AML-193 (cell line): ENCODE measurements around the gene ANKS6.

Experiments used
- DNase-seq, 2 experiments: peaks; one replicate each; lab custom pipeline; 2025; lab: John Stamatoyannopoulos, UW

ANKS6 gene

DNA sequence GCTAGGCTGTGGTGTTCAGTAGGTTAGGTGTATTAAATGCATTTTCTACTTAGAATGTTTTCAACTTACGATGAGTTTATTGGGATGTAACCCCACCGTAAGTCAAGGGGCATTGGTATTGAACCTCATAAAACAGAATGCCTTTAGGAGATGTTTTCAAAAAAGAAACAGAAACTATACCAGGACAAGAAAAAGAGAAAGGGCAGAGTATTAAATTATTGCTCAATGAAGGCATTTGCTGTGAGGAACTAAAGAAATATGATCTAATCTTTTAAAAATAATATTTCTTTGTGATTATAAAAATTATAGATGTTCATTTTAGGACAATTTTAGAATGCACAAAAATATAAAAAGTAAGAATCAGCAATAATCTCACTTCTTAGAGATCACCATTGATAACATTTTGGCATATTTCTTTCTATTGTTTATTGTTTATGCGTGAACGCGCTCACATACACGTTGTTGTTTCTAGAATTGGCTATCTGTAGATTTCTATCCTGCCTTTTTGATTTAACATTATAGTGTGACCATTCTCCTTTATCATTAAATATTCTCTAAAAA lies 19.1 kb upstream of the ANKS6 start:
- DNase-seq = no peak

GRCh38 chr9:98811051-98811650 lies 14.8 kb upstream of the ANKS6 start:
- no peak for DNase-seq

DNA sequence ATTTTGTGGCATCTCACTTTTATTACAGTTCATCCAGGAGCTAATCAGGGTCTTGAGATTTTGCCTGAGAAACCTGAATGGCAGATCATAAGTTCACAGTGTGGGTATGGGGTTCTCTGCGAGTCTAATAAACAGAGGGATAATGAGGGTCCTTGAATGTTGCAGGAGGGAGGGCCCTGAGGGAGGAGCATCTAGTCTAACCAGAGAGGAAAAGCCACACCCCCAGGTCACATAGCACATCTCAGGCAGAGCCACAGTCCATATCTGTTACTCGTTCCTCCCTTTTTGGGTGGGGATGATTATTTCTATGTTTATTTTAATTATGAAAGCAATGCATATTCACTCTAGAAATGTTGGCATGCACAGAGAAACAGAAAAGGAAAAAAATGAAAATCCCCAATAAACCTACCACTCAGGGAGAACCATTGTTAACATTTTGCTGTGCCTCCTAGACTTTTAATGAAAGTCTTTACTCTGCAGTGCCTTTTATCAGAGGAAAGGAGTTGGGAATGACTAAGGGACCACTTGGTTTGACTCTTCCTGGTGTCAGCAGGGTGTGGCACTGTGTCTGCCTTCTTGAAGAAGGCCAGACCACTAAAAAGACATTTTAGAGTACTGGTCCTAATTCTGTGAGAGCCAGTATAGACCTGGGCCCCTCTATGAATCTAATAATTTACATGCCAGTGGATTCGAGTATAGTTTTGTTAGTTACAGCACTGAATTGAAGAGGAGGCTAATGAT lies 13.9 kb upstream of the ANKS6 start:
- DNase-seq = no peak

- DNase-seq = no peak
These were observed 13.2 kb upstream of the ANKS6 start for GRCh38 chr9:98809311-98810101.

DNA sequence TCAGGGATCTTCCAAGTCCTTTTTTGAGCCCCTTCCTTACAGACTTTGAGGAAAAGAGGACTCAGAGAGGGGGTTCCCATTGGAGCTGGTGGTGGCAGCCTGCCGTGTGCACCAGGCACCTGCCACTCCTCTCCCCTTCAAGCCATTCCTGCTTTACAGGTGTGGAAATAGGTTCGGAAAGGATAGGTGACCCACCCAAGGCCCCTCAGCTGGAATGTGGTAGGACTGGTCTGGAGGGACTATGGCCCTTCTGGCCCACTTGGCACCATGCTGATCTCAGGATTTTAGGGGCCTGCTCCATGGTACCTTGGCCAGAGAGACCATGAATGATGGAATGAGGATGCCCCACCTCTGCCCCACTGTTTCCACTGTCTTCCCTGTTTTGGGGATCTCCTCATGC lies 12.5 kb upstream of the ANKS6 start:
- no peak for DNase-seq

DNA sequence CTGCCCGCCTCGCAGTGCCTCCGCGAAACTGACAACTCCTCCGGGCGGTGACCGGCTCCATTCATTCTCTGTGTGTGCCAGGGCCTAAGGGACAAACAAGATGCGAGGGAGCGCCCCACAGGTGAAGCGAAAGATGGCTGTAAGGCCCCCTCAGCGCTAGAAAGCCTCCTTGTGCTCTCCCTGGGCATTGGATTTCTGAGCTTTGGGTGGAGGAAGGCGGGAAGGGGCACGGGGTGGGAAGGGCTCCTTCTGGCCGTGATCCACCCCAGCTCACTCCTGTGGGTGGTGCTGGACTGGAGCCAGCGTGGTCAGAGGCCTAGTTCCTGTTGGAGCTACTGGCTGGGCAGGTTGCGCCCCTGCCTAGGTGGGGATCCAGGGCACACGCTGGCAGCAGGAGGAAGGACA lies 12.1 kb upstream of the ANKS6 start:
- DNase-seq = no peak

DNA sequence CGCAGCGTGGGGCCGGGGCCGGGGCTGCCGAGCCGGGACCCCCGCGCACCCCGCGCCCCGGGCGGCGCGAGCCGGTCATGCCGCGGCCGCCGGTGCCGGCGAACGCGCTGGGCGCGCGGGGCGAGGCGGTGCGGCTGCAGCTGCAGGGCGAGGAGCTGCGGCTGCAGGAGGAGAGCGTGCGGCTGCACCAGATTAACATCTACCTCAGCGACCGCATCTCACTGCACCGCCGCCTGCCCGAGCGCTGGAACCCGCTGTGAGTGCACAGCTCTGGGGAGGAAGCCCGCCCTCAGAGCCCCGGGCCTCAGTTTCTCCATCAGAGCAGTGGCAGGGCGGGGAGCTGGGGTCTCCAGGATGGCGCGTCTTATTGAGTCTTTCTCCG lies 11.4 kb upstream of the ANKS6 start:
- no peak for DNase-seq

- DNase-seq = no peak
These were observed 10.9 kb upstream of the ANKS6 start, which contains the start of gene GALNT12 for GRCh38 chr9:98807070-98807813. Gene GALNT12 (plus strand): TSS chr9:98807670. CDS start chr9:98807699, 29 bp downstream.

GRCh38 chr9:98806394-98807035 lies 10.2 kb upstream of the ANKS6 start:
- no peak for DNase-seq

GRCh38 chr9:98805506-98806272 lies 9.3 kb upstream of the ANKS6 start:
- DNase-seq = no peak

DNA sequence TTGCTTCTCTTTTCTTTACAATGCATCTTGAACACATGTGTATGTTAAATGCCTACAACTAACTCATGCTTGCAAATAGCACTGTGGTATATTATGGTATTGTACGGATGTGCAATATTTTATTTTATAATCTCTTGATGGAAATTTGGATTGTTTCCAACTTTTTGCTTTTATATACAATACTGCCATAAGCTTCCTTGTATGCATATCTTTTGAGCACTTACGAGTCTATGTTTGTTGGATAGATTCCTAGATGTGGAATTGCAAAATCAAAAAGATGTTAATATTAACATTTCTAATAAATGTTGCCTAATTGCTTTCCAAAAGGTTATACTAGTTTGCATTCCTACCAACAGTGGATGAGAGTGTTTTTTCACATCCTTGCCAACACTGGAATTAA lies 7.7 kb upstream of the ANKS6 start:
- DNase-seq = no peak

- no peak for DNase-seq
These were observed 5.6 kb upstream of the ANKS6 start for GRCh38 chr9:98801969-98802371.

DNA sequence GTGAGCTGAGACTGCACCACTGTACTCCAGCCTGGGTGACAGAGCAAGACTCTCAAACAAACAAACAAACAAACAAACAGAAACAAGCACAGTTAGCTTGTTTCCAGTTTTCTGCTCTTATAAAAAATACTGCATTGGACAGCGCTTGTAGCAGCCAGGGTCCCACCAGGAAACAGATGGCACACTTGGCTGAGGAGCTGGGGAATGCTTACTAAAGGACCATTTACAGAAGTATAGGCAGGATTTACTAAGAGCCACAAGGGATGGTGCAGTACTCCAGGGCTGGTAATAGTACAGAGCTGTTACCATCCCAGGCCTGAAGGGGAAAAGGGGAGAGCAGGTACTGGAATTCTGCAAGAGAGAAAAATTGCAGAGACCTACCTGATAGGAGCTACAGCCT lies 5.2 kb upstream of the ANKS6 start:
- no peak for DNase-seq

DNA sequence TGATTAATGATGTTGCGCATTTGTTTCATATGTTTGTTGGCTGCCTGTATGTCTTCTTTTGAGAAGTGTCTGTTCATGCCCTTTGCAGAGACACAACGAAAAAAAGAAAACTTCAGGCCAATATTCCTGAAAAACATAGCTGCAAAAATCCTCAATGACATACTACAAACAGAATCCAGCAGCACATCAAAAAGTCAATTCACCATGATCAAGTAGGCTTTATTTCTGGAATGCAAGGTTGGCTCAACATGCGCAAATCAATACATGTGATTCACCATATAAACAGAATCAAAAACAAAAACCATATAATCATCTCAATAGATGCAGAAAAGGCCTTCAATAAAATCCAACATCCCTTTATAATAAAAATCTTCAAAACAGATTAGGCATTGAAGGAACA lies 1.9 kb upstream of the ANKS6 start:
- no peak for DNase-seq

GRCh38 chr9:98797491-98797890 lies 1.1 kb upstream of the ANKS6 start:
- DNase-seq = no peak

- DNase-seq = no peak
These were observed 388 bp downstream of the ANKS6 start for GRCh38 chr9:98795970-98796363.

- DNase-seq = no peak
These were observed 930 bp downstream of the ANKS6 start for GRCh38 chr9:98795295-98795955.

- no peak for DNase-seq
These were observed 1.6 kb downstream of the ANKS6 start for GRCh38 chr9:98794802-98795201.

GRCh38 chr9:98793031-98793430 lies 3.3 kb downstream of the ANKS6 start:
- no peak for DNase-seq
